Activated CD8-positive, alpha-beta T cell treated with anti-CD3 and anti-CD28 coated beads for 36 hours (primary cell): ENCODE measurements around the gene SUSD6. TPM values are rescaled to one million over a fixed set of nuclear protein-coding genes. Genes with fewer than 3 reads are reported as not detected.

Experiments used
- ATAC-seq: fragments of 200-7000 bp; cut with Tn5 transposase; one replicate; pipeline ENCODE4 v1.10.0; 2021; ENCODE audit warnings: mild to moderate bottlenecking, moderate library complexity
- CTCF ChIA-PET: fragments of 350-600 bp; sonication (Branson Sonifier 250); formaldehyde crosslinking; loops from one replicate; lab custom pipeline; 2021; ENCODE audit warnings: antibody characterized with exemption; lab: Charles Lee
- POLR2A ChIA-PET: fragments of 350-600 bp; sonication (Branson Sonifier 250); formaldehyde crosslinking; loops from one replicate; lab custom pipeline; 2021; ENCODE audit warnings: antibody characterized with exemption; lab: Charles Lee
- DNase-seq: peaks from one replicate; pipeline ENCODE4 v3.0.0-alpha.2; 2020
- H3K27ac Mint-ChIP-seq: one replicate; pipeline ENCODE4 v1.8.0; 2021; ENCODE audit warnings: mild to moderate bottlenecking, mixed read lengths
- H3K27me3 Mint-ChIP-seq: one replicate; pipeline ENCODE4 v1.8.0; 2021; ENCODE audit warnings: mixed read lengths
- H3K36me3 Mint-ChIP-seq: one replicate; pipeline ENCODE4 v1.8.0; 2021; ENCODE audit warnings: low read depth, mixed read lengths
- H3K4me1 Mint-ChIP-seq: one replicate; pipeline ENCODE4 v1.8.0; 2021; ENCODE audit warnings: low read depth, mixed read lengths
- H3K4me3 Mint-ChIP-seq: one replicate; pipeline ENCODE4 v1.8.0; 2021; ENCODE audit warnings: mild to moderate bottlenecking, moderate library complexity, mixed read lengths
- H3K9me3 Mint-ChIP-seq: one replicate; pipeline ENCODE4 v1.8.0; 2021; ENCODE audit warnings: mixed read lengths
- intact Hi-C: fragments of 100-400 bp; cut with micrococcal nuclease; formaldehyde crosslinking; loops from one replicate; pipeline ENCODE4 v1.10.0; 2022
- total RNA-seq, 2 experiments: library from RNA; stranded (reverse); gene quantifications; one replicate each; pipeline ENCODE4 v1.2.3, GENCODE V29; 2021
- TF ChIP-seq, protein P1 (sequence below): fragments of 200-600 bp; IDR thresholded peaks from one replicate; pipeline ENCODE4 v1.8.0; 2022; ENCODE audit warnings: antibody characterized with exemption, mild to moderate bottlenecking

The SUSD6 gene
- total RNA-seq, 2 experiments from 2014 or later: 35.7 to 36.2 TPM

DNA sequence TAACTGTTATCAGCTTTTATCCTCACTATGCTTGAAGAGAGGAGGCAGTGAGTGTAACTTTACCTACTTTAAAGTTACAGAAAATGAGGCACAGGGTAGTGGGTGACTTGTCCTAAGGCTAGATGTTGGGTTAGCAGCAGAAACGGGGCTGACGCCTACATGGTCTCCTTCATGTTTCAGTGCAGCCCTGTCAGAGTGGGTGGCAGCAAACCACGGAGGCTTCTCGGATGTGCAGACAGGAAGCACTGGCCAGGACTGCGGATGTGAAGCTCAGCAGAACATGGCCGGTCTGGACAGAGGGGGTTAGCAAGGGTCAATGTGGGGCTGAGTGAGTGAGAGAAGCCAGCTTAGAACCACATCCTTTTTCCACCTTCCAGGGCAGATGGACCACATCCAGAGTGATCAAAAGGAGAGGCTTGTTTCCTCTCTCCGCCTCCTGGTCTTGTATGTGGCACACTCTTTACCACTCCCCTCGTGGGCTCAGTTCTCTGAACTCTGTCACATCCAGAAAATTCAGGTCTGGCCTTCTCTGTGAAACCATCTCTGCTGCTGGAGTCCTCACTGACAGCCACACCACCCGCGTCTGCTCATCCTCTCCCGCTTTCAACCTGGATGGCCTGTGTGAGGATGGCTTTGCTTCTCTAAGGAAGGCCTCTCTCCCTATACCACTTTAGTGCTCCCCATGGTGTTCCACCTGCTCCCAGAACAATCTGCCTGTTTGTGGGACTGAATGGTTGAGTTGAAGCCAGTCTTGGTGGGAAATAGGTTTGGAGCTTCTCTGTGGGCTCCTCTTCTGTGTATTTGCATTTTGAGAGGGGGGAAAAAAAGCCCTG, 14.1 kb downstream of the SUSD6 start:
- ChIA-PET POLR2A (interaction anchor here (0.6 to 2.0 kb wide), 11 partner anchors 9 to 48 kb away, joined by 3 to 21 read pairs (median 4); no protein-coding TSS in a partner anchor), CTCF (interaction anchor here (0.6 to 2.4 kb wide), 7 partner anchors 9 to 829 kb away, joined by 3 to 5 read pairs (median 4); no protein-coding TSS in a partner anchor)
- intact Hi-C loops: no loop called here
- TF ChIP-seq, protein P1, sequence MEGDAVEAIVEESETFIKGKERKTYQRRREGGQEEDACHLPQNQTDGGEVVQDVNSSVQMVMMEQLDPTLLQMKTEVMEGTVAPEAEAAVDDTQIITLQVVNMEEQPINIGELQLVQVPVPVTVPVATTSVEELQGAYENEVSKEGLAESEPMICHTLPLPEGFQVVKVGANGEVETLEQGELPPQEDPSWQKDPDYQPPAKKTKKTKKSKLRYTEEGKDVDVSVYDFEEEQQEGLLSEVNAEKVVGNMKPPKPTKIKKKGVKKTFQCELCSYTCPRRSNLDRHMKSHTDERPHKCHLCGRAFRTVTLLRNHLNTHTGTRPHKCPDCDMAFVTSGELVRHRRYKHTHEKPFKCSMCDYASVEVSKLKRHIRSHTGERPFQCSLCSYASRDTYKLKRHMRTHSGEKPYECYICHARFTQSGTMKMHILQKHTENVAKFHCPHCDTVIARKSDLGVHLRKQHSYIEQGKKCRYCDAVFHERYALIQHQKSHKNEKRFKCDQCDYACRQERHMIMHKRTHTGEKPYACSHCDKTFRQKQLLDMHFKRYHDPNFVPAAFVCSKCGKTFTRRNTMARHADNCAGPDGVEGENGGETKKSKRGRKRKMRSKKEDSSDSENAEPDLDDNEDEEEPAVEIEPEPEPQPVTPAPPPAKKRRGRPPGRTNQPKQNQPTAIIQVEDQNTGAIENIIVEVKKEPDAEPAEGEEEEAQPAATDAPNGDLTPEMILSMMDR: no peak
- Mint-ChIP-seq H3K9me3 (no peaks in the 10 kb centered on the region), H3K36me3 (peaks cover 20% of the 10 kb centered on the region), H3K4me1 (peaks cover 84% of the 10 kb centered on the region), H3K27ac (peak overlapping the region; percentile 94), H3K27me3 (no peaks in the 10 kb centered on the region), H3K4me3 (peak overlapping the region; percentile 67)
- peak; percentile 92 for ATAC-seq
- DNase-seq: peak; percentile 96

DNA sequence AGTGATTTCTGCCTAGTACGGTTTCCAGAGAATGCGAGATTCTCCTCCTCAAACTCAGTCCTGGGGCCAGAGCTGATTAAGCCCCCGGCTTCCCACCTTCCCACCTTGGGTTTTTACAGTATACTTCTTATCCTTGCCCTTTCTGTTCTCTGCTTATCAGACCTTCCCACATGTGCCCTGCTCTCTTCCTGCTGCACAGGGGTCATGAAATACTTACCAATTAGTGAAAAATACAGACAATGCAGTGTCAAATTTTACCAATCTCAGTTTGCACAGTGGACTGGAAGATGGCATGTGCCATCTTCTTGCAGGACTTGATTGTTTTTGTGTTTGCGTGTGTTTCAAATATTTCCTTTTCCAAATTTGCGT, 14.7 kb downstream of the SUSD6 start:
- ATAC-seq: no peak
- no peak for DNase-seq
- ChIA-PET POLR2A (interaction anchor here (0.6 to 2.0 kb wide), 5 partner anchors 8 to 33 kb away, joined by 3 to 21 read pairs (median 5); no protein-coding TSS in a partner anchor), CTCF (interaction anchor here (0.6 to 2.4 kb wide), 4 partner anchors 9 to 830 kb away, joined by 3 to 5 read pairs (median 4); no protein-coding TSS in a partner anchor)
- Mint-ChIP-seq H3K27ac (peak overlapping the region; percentile 94), H3K36me3 (peaks cover 21% of the 10 kb centered on the region), H3K27me3 (no peaks in the 10 kb centered on the region), H3K9me3 (no peaks in the 10 kb centered on the region), H3K4me3 (peak overlapping the region; percentile 67), H3K4me1 (peaks cover 84% of the 10 kb centered on the region)
- intact Hi-C loops: no loop called here
- TF ChIP-seq, protein P1: no peak

DNA sequence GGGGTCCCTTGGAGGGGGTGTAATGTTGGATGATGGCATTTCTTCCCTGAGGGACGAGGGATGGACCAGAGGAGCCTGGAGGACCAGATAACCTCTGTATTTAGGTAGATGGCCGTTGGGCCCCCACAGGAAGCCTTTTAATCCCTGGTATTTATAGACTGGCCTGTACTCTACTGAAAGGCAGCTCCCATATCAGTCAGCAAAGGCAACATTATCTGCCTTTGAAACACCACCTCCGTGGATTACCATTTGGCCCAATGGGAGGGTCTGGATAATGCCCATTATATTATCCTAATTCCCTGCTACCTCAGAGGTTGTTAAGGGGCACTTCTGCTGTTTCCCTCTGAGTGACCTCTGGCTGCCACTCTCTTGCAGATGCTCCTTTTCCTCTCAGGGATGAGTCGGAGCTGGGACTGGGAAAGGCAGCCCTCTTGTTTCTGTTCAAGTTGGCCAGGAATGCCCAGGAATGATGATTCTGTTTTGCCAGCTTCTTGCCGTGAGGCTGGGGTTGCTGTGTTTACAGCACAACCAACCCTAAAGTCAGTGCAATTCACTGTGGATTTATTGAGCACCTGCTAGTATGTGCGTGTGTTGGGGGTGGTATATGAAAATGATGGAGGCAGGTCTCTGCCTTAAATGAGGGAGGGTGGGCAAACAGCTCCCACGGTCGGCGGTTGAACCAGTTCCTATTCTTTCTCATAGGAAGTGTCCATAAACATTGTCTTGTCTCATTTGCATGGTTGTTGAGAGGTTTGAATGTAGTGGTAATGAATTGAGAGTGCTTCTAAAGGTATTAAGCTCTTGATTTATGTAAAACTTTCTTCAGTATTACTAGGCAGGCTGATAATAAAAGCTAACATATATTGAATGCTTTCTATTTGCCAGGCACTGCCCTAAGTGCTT, 18.1 kb downstream of the SUSD6 start:
- intact Hi-C loops: no loop called here
- TF ChIP-seq, protein P1: no peak
- no peaks in the 10 kb centered on the region for H3K9me3 Mint-ChIP-seq
- DNase-seq (peak; percentile 45), ATAC-seq (no peak)
- peaks cover 89% of the 10 kb centered on the region for H3K4me1 Mint-ChIP-seq
- H3K27ac Mint-ChIP-seq: peak overlapping the region; percentile 63
- H3K36me3 Mint-ChIP-seq: peaks cover 15% of the 10 kb centered on the region
- ChIA-PET CTCF (interaction anchor here (1.1 to 2.3 kb wide), 4 partner anchors 9 to 101 kb away, joined by 3 to 6 read pairs (median 4); no protein-coding TSS in a partner anchor), POLR2A (interaction anchor here (1.1 to 1.6 kb wide), 6 partner anchors 9 to 56 kb away, joined by 3 to 4 read pairs (median 4); no protein-coding TSS in a partner anchor)
- no peaks in the 10 kb centered on the region for H3K27me3 Mint-ChIP-seq
- H3K4me3 Mint-ChIP-seq: no peak overlapping the region

DNA sequence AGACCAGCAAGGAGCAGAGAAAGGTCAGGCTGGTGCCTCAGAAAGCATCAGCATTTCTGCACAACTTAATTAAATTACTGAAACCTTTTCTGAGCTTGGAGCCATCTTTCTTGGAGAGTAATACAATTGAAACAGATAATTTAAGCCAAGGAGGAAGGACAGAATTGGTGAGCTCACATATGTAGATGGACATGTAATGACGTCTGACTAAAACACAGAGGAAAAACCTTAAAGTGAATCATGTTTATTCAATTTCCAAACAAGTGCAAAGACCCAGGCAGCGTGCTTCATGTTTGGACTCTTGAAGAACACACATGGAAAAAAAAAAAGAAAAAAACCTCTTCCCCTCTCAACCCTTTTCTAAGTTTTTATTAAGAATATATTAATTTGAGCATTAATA, 19.0 kb downstream of the SUSD6 start:
- peaks cover 15% of the 10 kb centered on the region for H3K36me3 Mint-ChIP-seq
- no peaks in the 10 kb centered on the region for H3K27me3 Mint-ChIP-seq
- ChIA-PET CTCF (interaction anchor here (0.7 to 2.3 kb wide), 4 partner anchors 15 to 100 kb away, joined by 3 to 6 read pairs (median 3); no protein-coding TSS in a partner anchor), POLR2A (interaction anchor here (0.7 to 1.5 kb wide), 7 partner anchors 9 to 592 kb away, joined by 3 to 4 read pairs (median 3); partner anchors contain the start of gene SUSD6)
- TF ChIP-seq, protein P1: no peak
- H3K27ac Mint-ChIP-seq: peak overlapping the region; percentile 62
- ATAC-seq (no peak), DNase-seq (no peak)
- no peaks in the 10 kb centered on the region for H3K9me3 Mint-ChIP-seq
- peaks cover 89% of the 10 kb centered on the region for H3K4me1 Mint-ChIP-seq
- H3K4me3 Mint-ChIP-seq: no peak overlapping the region
- intact Hi-C loops: no loop called here
